ENCODE results near the gene TRAF5.
A peak's percentile ranks its signal among the peaks of the same experiment; 100 is the strongest.
"Not testable (repeated sequence)": the region's sequence is repeated elsewhere in the genome, so short reads cannot be mapped to it uniquely, and the experiment has no call there.

Gene TRAF5

GRCh38 chr1:211382182-211382713 is 55.6 kb downstream of the TRAF5 start:
- no peaks in the 10 kb centered on the region for H3K36me3 ChIP-seq (ENCODE audit: insufficient read depth, low read length)
- whole genome bisulfite sequencing, result 66% methylated on average over 15 of the region's 17 CpGs
- no peaks in the 10 kb centered on the region for H3K27me3 ChIP-seq (ENCODE audit: insufficient read depth, low read length)
- peak overlapping the region; percentile 99 for H3K27ac ChIP-seq (ENCODE audit: low read depth, low read length)
- H3K4me3 ChIP-seq (ENCODE audit: low read length), result peak overlapping the region; percentile 81
- H3K9me3 ChIP-seq (ENCODE audit: insufficient read depth, low read depth, low read length), result no peaks in the 10 kb centered on the region
- H3K4me1 ChIP-seq (ENCODE audit: insufficient read depth, low read length), result peaks cover 26% of the 10 kb centered on the region
- peak overlapping the region; percentile 82 for H3K9ac ChIP-seq (ENCODE audit: low read depth, low read length)

GRCh38 chr1:211382714-211383480 is 56.3 kb downstream of the TRAF5 start:
- H3K9me3 ChIP-seq (ENCODE audit: insufficient read depth, low read depth, low read length), result no peaks in the 10 kb centered on the region
- H3K4me1 ChIP-seq (ENCODE audit: insufficient read depth, low read length), result peaks cover 20% of the 10 kb centered on the region
- peak overlapping the region; percentile 81 for H3K4me3 ChIP-seq (ENCODE audit: low read length)
- peak overlapping the region; percentile 99 for H3K27ac ChIP-seq (ENCODE audit: low read depth, low read length)
- no peaks in the 10 kb centered on the region for H3K36me3 ChIP-seq (ENCODE audit: insufficient read depth, low read length)
- H3K9ac ChIP-seq (ENCODE audit: low read depth, low read length), result peak overlapping the region; percentile 94
- no peaks in the 10 kb centered on the region for H3K27me3 ChIP-seq (ENCODE audit: insufficient read depth, low read length)
- WGBS, result 40% methylated on average over 49 of the region's 49 CpGs

- no peaks in the 10 kb centered on the region for H3K9me3 ChIP-seq (ENCODE audit: insufficient read depth, low read depth, low read length)
- no peaks in the 10 kb centered on the region for H3K36me3 ChIP-seq (ENCODE audit: insufficient read depth, low read length)
- H3K4me1 ChIP-seq (ENCODE audit: insufficient read depth, low read length), result peaks cover 11% of the 10 kb centered on the region
- no peak overlapping the region for H3K4me3 ChIP-seq (ENCODE audit: low read length)
- H3K27me3 ChIP-seq (ENCODE audit: insufficient read depth, low read length), result no peaks in the 10 kb centered on the region
- 96% methylated on average over 3 of the region's 3 CpGs for whole genome bisulfite sequencing
- H3K27ac ChIP-seq (ENCODE audit: low read depth, low read length), result no peak overlapping the region
- no peak overlapping the region for H3K9ac ChIP-seq (ENCODE audit: low read depth, low read length)
These were observed 57.9 kb downstream of the TRAF5 start for GRCh38 chr1:211384524-211384923.

GRCh38 chr1:211386921-211387320 is 60.3 kb downstream of the TRAF5 start:
- Histone ChIP-seq H3K9me3 (ENCODE audit: insufficient read depth, low read depth, low read length) (no peaks in the 10 kb centered on the region), H3K27me3 (ENCODE audit: insufficient read depth, low read length) (no peaks in the 10 kb centered on the region), H3K4me1 (ENCODE audit: insufficient read depth, low read length) (peaks cover 11% of the 10 kb centered on the region), H3K36me3 (ENCODE audit: insufficient read depth, low read length) (no peaks in the 10 kb centered on the region), H3K27ac (ENCODE audit: low read depth, low read length) (no peak overlapping the region), H3K9ac (ENCODE audit: low read depth, low read length) (no peak overlapping the region), H3K4me3 (ENCODE audit: low read length) (no peak overlapping the region)
- 100% methylated on average over 1 of the region's 2 CpGs for WGBS

- H3K27ac ChIP-seq (ENCODE audit: low read depth, low read length); H3K4me1 ChIP-seq (ENCODE audit: insufficient read depth, low read length); H3K27me3 ChIP-seq (ENCODE audit: insufficient read depth, low read length); H3K9ac ChIP-seq (ENCODE audit: low read depth, low read length); H3K36me3 ChIP-seq (ENCODE audit: insufficient read depth, low read length); H3K4me3 ChIP-seq (ENCODE audit: low read length); H3K9me3 ChIP-seq (ENCODE audit: insufficient read depth, low read depth, low read length): not testable (repeated sequence)
- WGBS, result 93% methylated on average over 7 of the region's 7 CpGs
These were observed 64.2 kb downstream of the TRAF5 start for GRCh38 chr1:211390829-211391228.

GRCh38 chr1:211393203-211393602 is 66.6 kb downstream of the TRAF5 start:
- H3K9ac ChIP-seq (ENCODE audit: low read depth, low read length), result no peak overlapping the region
- no peak overlapping the region for H3K4me3 ChIP-seq (ENCODE audit: low read length)
- H3K27ac ChIP-seq (ENCODE audit: low read depth, low read length), result no peak overlapping the region
- H3K27me3 ChIP-seq (ENCODE audit: insufficient read depth, low read length), result no peaks in the 10 kb centered on the region
- H3K9me3 ChIP-seq (ENCODE audit: insufficient read depth, low read depth, low read length), result no peaks in the 10 kb centered on the region
- H3K36me3 ChIP-seq (ENCODE audit: insufficient read depth, low read length), result no peaks in the 10 kb centered on the region
- H3K4me1 ChIP-seq (ENCODE audit: insufficient read depth, low read length), result 0 out of 2 replicates have a peak, but pooled peaks cover 5% of the 10 kb centered on the region
- 75% methylated on average over 1 of the region's 1 CpG for WGBS

- Histone ChIP-seq H3K4me1 (ENCODE audit: insufficient read depth, low read length) (peaks cover 19% of the 10 kb centered on the region), H3K4me3 (ENCODE audit: low read length) (peak overlapping the region; percentile 51), H3K27ac (ENCODE audit: low read depth, low read length) (peak overlapping the region; percentile 82; the same call in 1 of the 2 replicates)
- not testable (repeated sequence) for H3K27me3 ChIP-seq (ENCODE audit: insufficient read depth, low read length); H3K36me3 ChIP-seq (ENCODE audit: insufficient read depth, low read length); H3K9ac ChIP-seq (ENCODE audit: low read depth, low read length); H3K9me3 ChIP-seq (ENCODE audit: insufficient read depth, low read depth, low read length)
- 4% methylated on average over 13 of the region's 13 CpGs for WGBS
These were observed 71.8 kb downstream of the TRAF5 start for GRCh38 chr1:211398266-211398930.

- H3K4me1 ChIP-seq (ENCODE audit: insufficient read depth, low read length), result peaks cover 19% of the 10 kb centered on the region
- H3K27me3 ChIP-seq (ENCODE audit: insufficient read depth, low read length); H3K9me3 ChIP-seq (ENCODE audit: insufficient read depth, low read depth, low read length); H3K36me3 ChIP-seq (ENCODE audit: insufficient read depth, low read length): not testable (repeated sequence)
- under 1% methylated on average over 13 of the region's 13 CpGs for WGBS
- peak overlapping the region; percentile 51 for H3K4me3 ChIP-seq (ENCODE audit: low read length)
- peak overlapping the region; percentile 62 for H3K9ac ChIP-seq (ENCODE audit: low read depth, low read length)
- peak overlapping the region; percentile 95 for H3K27ac ChIP-seq (ENCODE audit: low read depth, low read length)
These were observed 73.3 kb downstream of the TRAF5 start for GRCh38 chr1:211399851-211400393.

GRCh38 chr1:211401751-211402150 is 75.1 kb downstream of the TRAF5 start:
- H3K27ac ChIP-seq (ENCODE audit: low read depth, low read length); H3K27me3 ChIP-seq (ENCODE audit: insufficient read depth, low read length); H3K9me3 ChIP-seq (ENCODE audit: insufficient read depth, low read depth, low read length); H3K36me3 ChIP-seq (ENCODE audit: insufficient read depth, low read length); H3K4me3 ChIP-seq (ENCODE audit: low read length); H3K9ac ChIP-seq (ENCODE audit: low read depth, low read length): not testable (repeated sequence)
- H3K4me1 ChIP-seq (ENCODE audit: insufficient read depth, low read length), result peaks cover 19% of the 10 kb centered on the region
- 88% methylated on average over 1 of the region's 1 CpG for WGBS

- H3K9ac ChIP-seq (ENCODE audit: low read depth, low read length); H3K4me1 ChIP-seq (ENCODE audit: insufficient read depth, low read length); H3K27me3 ChIP-seq (ENCODE audit: insufficient read depth, low read length); H3K36me3 ChIP-seq (ENCODE audit: insufficient read depth, low read length); H3K27ac ChIP-seq (ENCODE audit: low read depth, low read length); H3K4me3 ChIP-seq (ENCODE audit: low read length): not testable (repeated sequence)
- peaks cover 26% of the 10 kb centered on the region for H3K9me3 ChIP-seq (ENCODE audit: insufficient read depth, low read depth, low read length)
- WGBS, result 98% methylated on average over 2 of the region's 3 CpGs
These were observed 79.5 kb downstream of the TRAF5 start for GRCh38 chr1:211406086-211406485.

- WGBS, result 87% methylated on average over 7 of the region's 7 CpGs
- not testable (repeated sequence) for H3K27me3 ChIP-seq (ENCODE audit: insufficient read depth, low read length); H3K36me3 ChIP-seq (ENCODE audit: insufficient read depth, low read length); H3K27ac ChIP-seq (ENCODE audit: low read depth, low read length); H3K4me3 ChIP-seq (ENCODE audit: low read length); H3K9ac ChIP-seq (ENCODE audit: low read depth, low read length); H3K4me1 ChIP-seq (ENCODE audit: insufficient read depth, low read length)
- peaks cover 23% of the 10 kb centered on the region for H3K9me3 ChIP-seq (ENCODE audit: insufficient read depth, low read depth, low read length)
These were observed 81.1 kb downstream of the TRAF5 start for GRCh38 chr1:211407749-211408148.

Measured in HUES64 (cell line).